ENCODE results near the gene CDC42BPB. TPM values are rescaled to one million over a fixed set of nuclear protein-coding genes. Genes with fewer than 3 reads are reported as not detected.

The CDC42BPB gene
- total and polyA plus RNA-seq, 2 of the 13 experiments (the other 11 are each of a cell fraction or from before 2014, with no cell fraction given) = 19.7 to 32.3 TPM

DNA sequence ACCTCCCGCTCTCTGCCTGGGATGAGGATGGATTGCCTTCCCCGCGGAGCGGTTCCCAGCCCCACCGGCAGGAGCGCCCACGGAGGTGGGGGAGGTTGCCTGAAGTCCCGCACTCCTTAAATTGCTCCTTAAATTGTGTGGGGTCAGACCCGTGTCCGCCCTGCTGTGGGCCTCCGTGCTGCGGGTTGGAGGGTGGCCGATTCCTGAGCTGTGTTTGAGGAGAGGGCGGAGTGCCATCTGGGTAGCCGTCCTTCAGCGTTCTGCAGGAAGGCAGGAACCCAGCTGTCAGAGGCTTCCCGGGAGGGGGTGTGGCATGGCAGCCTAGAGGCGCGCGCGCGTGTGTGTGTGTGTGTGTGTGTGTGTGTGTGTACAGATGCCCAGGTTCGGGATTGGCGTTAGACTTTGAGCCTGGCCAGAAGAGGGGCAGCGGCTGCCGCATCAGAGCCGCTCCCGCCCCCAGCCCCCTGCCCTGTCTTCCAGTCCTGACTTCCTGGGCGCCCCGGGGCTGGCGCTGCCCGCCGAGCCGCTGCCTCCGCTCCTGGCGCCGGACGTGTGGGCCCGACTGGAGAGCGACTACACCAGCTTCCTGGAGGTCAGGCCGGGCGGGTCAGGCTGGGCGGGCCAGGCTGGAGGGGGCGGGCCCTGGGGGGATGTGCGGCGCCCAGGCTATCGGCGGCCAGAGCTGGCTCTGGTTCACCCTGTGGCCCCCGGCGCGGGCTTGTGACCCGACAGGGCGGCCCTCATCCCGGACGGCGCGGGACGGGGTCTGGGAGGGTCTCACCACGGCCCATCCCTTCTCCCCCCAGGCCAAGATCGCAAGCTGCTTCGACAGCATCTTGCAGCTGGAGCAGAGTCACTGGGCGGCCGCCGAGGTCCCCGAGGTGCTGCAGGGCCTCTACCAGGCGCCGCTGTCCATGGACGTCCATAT lies 46.4 kb upstream of the CDC42BPB start (continued):
- TF ChIP-seq, protein P1, sequence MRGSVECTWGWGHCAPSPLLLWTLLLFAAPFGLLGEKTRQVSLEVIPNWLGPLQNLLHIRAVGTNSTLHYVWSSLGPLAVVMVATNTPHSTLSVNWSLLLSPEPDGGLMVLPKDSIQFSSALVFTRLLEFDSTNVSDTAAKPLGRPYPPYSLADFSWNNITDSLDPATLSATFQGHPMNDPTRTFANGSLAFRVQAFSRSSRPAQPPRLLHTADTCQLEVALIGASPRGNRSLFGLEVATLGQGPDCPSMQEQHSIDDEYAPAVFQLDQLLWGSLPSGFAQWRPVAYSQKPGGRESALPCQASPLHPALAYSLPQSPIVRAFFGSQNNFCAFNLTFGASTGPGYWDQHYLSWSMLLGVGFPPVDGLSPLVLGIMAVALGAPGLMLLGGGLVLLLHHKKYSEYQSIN (CRISPR knock-in tag; IDR thresholded peaks at IDR 0.05; ENCODE audit: borderline replicate concordance) = no peak
- TF ChIP-seq MTF1 (CRISPR knock-in tag; IDR thresholded peaks at IDR 0.05) (no peak), ZNF432 (CRISPR knock-in tag; IDR thresholded peaks at IDR 0.05; ENCODE audit: borderline replicate concordance) (no peak), ZBTB1 (CRISPR knock-in tag; IDR thresholded peaks at IDR 0.05; ENCODE audit: borderline replicate concordance) (no peak), CENPT (CRISPR knock-in tag; IDR thresholded peaks at IDR 0.05; ENCODE audit: low read depth) (no peak; the same call in 1 of the 2 replicates), HNF4A (CRISPR knock-in tag; IDR thresholded peaks at IDR 0.05) (peak; percentile 51; the same call in 1 of the 2 replicates), ZNF337 (CRISPR knock-in tag; IDR thresholded peaks at IDR 0.05; ENCODE audit: borderline replicate concordance, low read depth) (no peak), ERF (CRISPR knock-in tag; IDR thresholded peaks at IDR 0.05) (no peak; the same call in 1 of the 2 replicates), PHF21A (CRISPR knock-in tag; IDR thresholded peaks at IDR 0.05) (peak; percentile 78), TEAD2 (CRISPR knock-in tag; IDR thresholded peaks at IDR 0.05) (no peak), PITX1 (CRISPR knock-in tag; IDR thresholded peaks at IDR 0.05) (peak; percentile 63; the same call in 1 of the 2 replicates), ZNF577 (CRISPR knock-in tag; IDR thresholded peaks at IDR 0.05; ENCODE audit: borderline replicate concordance, low read depth) (no peak), CEBPB (IDR thresholded peaks at IDR 0.05; ENCODE audit: borderline replicate concordance, low read depth, low read length) (no peak), ZNF619 (CRISPR knock-in tag; IDR thresholded peaks at IDR 0.05) (no peak), DNMT1 (CRISPR knock-in tag; IDR thresholded peaks at IDR 0.05) (no peak), SP2 (CRISPR knock-in tag; IDR thresholded peaks at IDR 0.05) (no peak)
- TF ChIP-seq, protein P2, sequence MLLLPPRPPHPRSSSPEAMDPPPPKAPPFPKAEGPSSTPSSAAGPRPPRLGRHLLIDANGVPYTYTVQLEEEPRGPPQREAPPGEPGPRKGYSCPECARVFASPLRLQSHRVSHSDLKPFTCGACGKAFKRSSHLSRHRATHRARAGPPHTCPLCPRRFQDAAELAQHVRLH (CRISPR knock-in tag; IDR thresholded peaks at IDR 0.05; ENCODE audit: borderline replicate concordance, low read depth) = 0 out of 2 replicates have a peak, but pooled peaks have one; percentile 23
- TF ChIP-seq, protein P3, sequence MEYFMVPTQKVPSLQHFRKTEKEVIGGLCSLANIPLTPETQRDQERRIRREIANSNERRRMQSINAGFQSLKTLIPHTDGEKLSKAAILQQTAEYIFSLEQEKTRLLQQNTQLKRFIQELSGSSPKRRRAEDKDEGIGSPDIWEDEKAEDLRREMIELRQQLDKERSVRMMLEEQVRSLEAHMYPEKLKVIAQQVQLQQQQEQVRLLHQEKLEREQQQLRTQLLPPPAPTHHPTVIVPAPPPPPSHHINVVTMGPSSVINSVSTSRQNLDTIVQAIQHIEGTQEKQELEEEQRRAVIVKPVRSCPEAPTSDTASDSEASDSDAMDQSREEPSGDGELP (IDR thresholded peaks at IDR 0.05; ENCODE audit: borderline replicate concordance, low read depth) = peak; percentile 93
- TF ChIP-seq, protein P4, sequence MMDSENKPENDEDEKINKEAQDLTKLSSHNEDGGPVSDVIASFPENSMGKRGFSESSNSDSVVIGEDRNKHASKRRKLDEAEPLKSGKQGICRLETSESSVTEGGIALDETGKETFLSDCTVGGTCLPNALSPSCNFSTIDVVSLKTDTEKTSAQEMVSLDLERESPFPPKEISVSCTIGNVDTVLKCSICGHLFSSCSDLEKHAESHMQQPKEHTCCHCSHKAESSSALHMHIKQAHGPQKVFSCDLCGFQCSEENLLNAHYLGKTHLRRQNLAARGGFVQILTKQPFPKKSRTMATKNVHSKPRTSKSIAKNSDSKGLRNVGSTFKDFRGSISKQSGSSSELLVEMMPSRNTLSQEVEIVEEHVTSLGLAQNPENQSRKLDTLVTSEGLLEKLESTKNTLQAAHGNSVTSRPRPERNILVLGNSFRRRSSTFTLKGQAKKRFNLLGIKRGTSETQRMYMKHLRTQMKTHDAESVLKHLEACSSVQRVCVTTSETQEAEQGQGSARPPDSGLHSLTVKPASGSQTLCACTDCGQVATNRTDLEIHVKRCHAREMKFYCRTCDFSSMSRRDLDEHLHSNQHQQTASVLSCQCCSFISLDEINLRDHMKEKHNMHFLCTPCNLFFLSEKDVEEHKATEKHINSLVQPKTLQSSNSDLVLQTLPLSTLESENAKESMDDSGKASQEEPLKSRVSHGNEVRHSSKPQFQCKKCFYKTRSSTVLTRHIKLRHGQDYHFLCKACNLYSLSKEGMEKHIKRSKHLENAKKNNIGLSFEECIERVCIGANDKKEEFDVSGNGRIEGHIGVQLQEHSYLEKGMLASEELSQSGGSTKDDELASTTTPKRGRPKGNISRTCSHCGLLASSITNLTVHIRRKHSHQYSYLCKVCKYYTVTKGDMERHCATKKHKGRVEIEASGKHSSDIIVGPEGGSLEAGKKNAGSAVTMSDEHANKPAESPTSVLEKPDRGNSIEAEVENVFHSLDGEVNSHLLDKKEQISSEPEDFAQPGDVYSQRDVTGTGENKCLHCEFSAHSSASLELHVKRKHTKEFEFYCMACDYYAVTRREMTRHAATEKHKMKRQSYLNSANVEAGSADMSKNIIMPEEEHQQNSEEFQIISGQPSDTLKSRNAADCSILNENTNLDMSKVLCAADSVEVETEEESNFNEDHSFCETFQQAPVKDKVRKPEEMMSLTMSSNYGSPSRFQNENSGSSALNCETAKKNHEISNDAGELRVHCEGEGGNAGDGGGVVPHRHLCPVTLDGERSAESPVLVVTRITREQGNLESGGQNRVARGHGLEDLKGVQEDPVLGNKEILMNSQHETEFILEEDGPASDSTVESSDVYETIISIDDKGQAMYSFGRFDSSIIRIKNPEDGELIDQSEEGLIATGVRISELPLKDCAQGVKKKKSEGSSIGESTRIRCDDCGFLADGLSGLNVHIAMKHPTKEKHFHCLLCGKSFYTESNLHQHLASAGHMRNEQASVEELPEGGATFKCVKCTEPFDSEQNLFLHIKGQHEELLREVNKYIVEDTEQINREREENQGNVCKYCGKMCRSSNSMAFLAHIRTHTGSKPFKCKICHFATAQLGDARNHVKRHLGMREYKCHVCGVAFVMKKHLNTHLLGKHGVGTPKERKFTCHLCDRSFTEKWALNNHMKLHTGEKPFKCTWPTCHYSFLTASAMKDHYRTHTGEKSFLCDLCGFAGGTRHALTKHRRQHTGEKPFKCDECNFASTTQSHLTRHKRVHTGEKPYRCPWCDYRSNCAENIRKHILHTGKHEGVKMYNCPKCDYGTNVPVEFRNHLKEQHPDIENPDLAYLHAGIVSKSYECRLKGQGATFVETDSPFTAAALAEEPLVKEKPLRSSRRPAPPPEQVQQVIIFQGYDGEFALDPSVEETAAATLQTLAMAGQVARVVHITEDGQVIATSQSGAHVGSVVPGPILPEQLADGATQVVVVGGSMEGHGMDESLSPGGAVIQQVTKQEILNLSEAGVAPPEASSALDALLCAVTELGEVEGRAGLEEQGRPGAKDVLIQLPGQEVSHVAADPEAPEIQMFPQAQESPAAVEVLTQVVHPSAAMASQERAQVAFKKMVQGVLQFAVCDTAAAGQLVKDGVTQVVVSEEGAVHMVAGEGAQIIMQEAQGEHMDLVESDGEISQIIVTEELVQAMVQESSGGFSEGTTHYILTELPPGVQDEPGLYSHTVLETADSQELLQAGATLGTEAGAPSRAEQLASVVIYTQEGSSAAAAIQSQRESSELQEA (CRISPR knock-in tag; IDR thresholded peaks at IDR 0.05; ENCODE audit: not compliant biosample characterization) = no peak
